ENCODE measurements around the gene TNFSF11. TPM values are rescaled to one million over a fixed set of nuclear protein-coding genes. Genes with fewer than 3 reads are reported as not detected.

Gene TNFSF11
- total RNA-seq, 1 experiment from 2014 or later, result 0.14 TPM

GRCh38 chr13:42652642-42653415, 78.9 kb downstream of the TNFSF11 start:
- no peak for DNase-seq (ENCODE audit: low read depth)

GRCh38 chr13:42653679-42654078, 79.7 kb downstream of the TNFSF11 start:
- no peak for DNase-seq (ENCODE audit: low read depth)

- DNase-seq (ENCODE audit: low read depth), result no peak
Measured at GRCh38 chr13:42654212-42654611, 80.3 kb downstream of the TNFSF11 start.

DNA sequence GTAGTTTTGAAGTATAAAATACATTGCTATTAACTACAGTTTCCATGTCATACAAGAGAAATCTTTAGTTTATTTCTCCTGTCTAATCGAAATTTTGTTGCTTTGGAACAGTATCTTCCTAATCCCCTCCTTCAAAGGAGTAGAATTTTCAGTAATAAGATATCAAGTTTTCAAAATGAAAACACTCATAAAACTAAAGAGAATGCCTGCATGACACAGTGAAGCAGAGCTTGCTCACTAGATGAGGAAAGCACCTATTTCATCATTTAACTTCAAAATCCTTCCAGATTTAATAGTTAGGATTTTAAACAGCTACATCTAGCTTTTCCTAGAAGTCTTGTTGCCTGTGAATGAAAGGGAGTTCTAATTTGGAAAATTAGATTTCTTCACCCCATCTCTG, 80.8 kb downstream of the TNFSF11 start:
- no peak for DNase-seq (ENCODE audit: low read depth)

DNA sequence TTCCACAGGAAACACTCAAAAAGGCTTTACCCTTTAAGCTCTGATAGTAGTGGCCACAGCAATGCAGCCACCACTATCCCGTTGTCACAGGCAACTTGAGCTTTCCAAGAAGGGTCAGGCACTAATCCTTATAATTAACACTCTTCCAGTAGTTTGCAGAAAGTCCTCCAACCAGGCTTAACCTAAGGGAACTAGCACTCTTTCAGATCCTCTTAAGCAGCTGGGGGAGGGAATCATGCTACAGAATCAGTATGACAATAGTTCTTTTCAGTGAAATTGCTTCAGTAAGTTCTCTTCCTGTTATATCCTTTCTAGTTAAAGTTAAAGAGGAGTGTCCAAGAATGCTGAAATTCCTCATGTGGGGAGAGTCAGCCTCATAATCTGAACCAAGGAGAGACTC, 82.2 kb downstream of the TNFSF11 start:
- DNase-seq (ENCODE audit: low read depth), result no peak

GRCh38 chr13:42656958-42657357, 83.0 kb downstream of the TNFSF11 start:
- DNase-seq (ENCODE audit: low read depth), result no peak

Other genes with a start within 250 kb of the TNFSF11 start
- gene FAM216B, start 207.4 kb downstream of the TNFSF11 start, total RNA-seq (2014; rRNA removed; shearing (Covaris generic)), result not detected in 2 replicates